SW 1271 (cell line): ENCODE measurements around the gene CASQ1.

Experiments used
- DNase-seq, 2 experiments: peaks; one replicate each; lab custom pipeline; 2025; lab: John Stamatoyannopoulos, UW

CASQ1 gene

DNA sequence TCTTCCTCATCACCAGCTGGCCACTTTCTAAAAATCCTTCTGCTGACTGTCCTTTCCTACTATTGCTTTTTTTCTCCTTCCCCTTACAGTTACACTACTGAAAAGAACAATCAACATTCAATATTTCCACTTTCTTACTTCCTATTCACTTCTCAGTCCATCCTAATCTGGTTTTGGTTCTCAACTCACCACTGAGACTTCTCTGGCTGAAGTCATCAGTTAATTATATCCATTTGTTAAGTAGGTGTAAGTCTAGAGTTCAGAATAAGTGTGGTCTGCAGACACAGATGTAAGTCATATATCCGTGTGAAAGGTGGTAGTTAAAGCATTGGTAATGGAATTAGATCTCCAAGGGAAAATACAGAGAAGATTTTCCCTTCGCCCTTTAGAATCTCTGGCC is 36.2 kb downstream of the CASQ1 start:
- no peak for DNase-seq

DNA sequence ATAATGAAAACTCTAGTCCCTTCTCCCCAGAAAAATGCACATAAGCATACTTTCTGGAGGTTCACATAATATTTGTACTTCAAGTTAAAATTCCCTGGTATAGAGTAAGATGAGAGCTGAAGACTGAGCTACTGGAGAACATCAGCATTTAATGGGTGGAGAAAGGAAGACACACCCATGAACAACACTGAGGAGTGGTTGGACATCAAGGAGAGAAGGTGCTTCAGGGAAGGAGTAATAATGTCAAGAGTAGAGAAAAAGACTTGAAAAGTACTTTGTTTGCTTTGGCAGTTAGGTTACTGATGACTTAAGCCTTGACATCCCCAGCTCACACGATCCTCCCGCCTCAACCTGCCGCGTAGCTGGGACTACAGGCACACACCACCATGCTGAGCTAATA is 36.7 kb downstream of the CASQ1 start:
- no peak for DNase-seq

DNA sequence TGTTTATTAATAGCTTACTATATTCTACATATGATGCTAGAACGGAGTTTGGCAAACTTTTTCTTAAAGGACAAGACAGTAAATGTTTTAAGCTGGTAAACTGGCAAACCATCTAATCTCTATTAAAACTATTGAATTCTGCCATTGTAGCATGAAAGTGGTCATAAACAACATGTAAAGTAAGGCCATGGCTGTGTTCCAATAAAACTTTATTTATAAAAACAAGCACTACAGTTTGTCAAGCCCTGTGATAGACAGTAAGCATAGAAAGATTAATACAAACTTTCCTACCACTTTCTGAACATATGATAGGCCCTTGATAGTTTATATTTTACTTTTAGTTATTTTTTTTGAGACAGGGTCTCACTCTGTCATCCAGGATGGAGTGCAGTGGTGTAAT is 37.2 kb downstream of the CASQ1 start:
- DNase-seq: no peak

DNA sequence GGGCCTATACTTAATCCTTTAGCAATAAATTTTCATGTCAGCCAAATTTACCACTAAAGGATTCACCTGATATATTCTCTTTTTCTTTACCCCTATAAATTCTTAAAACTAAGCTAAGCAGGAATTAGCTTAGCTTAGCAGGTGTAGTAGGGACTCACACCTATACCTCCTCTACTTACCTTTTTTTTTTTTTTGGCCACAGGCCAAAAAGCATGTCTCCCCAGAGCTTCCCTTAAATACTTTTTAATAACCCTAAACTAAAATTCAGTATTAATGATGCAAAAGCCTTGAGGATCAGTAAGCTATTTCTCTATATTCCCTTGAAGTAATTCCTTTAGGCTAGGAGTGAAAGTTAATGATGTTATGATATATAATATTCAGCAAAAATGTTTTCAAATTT is 38.1 kb downstream of the CASQ1 start:
- no peak for DNase-seq

DNA sequence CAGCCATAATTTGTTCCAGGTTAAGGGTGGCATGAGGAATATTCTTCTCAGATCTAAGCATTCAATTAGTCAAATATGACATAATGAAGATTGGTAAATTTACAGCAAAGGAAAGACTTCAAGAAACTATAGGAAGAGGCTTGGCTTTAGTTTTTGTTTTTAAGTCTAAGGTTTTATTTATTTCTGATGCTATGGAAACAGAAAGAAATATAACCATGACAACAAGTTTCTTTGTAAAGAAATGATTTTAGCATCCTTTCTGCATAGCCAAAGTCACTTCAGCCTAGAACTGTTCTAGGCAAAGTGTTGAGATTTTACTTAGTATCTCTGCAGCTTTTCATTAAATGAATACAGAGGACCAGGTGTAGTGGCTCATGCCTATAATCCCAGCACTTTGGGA is 42.5 kb downstream of the CASQ1 start:
- DNase-seq: no peak

DNA sequence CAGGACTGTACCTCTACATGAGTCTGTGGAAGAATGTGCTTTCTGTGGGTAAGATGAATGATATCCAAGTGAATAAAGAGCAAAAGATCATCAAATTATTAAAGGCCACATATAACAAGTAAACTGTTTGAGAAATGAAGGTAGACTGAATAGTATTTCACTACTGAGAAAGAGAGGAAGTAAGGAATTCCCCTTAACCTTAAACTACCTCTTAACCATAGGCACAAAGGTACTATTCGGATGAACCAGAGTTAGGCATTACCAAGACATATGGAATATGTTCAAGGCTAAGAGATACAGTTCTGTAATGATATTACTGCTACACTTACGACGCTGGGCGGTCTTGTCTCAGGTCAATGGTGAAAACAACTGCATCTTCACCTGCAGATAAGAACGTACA is 46.4 kb downstream of the CASQ1 start:
- DNase-seq: no peak

DNA sequence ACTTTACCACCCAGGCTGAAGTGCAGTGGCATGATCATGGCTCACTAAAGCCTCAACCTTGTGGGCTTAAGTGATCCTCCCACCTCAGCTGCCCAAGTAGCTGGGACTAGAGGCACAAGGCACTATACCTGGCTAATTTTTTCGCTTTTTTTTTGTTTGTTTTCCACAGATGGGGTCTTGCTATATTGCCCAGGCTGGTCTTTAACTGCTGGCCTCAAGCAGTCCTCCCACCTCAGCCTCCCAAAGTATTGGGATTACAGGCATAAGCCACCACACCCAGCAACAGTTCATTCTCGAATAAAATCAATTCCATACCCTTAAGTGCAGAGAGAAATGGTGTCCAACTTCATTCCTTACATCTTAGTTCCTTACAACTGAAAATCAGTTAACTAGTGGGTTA is 47.2 kb downstream of the CASQ1 start:
- no peak for DNase-seq

DNA sequence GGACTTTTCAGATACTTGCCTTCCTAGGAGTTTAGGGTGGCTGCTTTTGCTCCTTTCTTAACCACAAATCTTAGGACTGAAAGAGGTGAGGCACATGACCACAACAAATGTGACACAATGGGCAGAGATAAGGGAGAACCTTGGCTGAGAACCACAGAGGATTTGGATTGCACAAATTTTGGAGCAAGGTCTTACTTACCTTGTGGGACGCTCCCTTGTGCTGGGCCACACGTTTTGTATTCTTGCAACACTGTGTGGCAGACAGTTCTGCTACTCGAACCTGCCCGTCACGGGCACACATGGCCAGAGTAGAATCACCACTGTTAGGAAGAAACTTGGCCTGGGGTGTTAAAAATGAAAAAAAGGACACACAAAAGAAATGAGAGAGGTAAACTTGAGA is 48.0 kb downstream of the CASQ1 start:
- DNase-seq: no peak

DNA sequence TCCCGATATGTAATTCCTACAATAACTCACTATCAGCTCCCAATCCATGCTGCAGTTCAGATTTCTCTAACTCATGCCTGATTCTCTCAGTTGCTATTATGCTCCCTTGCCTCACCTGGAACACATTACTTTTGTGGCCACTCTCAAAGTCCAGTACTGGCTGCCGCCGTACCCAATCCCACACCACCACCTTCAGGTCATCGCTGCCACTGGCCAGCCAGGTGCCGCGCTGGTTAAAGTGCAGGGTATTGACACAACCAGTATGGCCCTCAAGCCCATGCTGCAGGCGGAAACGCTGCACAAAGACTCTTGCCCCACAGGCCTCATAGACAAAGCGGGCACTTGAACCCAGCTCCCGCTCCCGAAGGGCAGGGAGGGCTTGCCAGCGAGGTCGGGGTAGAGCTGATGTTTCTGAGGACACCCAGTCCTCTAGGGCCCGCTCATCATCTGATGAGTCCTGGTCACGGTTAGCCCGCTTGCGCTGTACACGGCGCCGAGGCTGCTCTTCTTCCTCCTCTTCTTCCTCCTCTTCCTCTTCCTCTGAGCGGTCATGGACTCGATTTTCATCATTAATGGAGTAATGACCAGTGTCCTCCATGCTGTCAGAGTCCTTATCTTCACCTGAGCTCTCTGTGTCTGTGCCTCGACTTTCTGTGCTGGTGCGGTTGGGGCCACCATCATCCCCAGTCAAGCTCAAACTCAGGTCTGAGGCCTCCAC is 49.4 kb downstream of the CASQ1 start:
- no peak for DNase-seq

DNA sequence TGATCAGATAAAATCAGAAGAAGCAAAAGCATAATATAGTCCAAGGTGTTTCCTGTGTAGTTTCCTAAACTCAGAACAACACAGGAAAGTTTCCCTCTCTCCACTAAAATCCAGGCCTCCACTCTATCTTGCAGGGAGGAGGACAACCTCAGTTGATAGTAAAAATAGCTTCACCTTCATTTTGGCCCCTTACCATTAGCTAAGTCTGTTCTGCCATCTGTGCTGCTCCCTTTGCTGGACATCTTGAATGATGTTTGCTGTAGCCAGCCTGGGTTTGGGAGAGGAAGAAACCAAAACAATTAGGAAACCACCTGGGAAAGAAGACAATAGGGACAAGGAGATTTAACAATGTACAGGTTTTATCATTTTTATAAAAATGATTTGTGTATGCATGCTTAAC is 53.4 kb downstream of the CASQ1 start:
- DNase-seq: no peak

DNA sequence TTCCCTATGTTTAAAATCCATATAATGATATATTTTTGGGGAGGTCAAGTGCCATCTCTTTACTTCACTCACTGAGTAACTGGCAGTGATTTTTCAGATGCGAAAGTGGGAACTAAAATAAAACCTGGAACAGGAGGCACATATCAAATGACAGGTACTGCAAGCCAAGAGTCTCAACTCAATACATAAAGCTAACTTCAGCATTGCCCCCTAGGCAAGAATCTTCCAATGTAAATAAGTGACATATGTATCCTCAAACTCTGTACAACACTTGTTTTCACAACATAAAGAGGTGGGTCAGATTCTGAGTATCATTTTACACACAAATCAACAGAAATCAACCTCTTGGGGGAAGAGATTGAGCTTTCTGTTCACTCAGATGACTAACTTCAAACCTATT is 53.8 kb downstream of the CASQ1 start:
- no peak for DNase-seq

DNA sequence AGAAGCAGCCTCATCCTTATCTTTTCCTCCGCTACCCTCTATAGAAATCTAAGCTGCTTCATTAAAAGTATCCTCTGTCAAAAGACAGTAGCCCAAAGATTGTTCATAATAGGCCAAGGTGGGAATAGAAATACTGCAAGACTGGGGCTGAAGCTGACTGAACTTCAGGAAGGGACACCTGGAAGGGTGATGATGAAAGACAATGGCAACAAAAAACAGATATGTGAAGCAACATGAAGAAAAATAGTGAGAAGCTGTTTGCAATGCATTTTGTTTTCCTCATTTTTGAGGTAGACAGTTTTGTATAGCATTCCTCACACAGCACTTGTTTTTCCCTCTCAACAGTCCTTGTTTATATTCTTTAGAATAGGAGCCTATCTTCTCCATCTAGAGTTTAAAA is 55.1 kb downstream of the CASQ1 start:
- no peak for DNase-seq

DNA sequence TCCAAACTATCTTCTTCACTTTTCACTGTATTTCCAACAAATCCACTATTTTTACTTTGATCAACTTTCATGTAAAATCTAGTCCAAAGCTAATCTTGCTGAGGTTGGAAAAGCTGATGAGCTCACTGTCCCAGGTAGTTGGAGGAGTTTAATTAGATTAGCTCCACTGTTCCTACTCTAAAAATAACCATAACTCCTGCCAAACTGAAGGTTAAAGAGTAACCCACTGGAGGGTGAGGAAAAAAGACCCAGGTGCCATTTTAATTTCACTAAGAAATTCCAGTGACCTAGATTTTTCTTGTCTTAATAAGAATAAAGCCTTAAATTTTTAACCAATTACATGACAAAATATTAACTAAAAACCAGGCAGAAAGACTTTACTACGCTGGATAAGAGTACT is 56.7 kb downstream of the CASQ1 start:
- DNase-seq: no peak

DNA sequence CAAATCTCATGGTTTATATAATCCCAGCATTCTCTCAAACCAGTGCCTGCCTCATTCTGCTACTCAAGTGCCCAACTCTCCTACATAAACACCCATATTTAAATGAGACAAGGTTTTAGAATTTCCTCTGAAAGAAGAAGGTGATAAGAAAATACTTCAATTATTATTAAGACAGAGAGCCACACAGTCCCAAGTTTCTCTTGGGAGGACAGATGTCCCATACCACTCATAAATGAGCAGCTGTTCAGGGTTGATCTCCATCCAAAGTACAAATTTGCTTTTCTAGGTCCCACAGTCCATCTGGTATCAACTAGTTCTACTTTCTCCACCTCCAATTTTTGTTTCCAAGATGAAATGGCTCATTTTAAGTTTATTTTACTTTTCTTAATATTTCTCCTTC is 60.6 kb downstream of the CASQ1 start:
- no peak for DNase-seq
